ENCODE data around the gene ADGRG3. TPM values are rescaled to one million over a fixed set of nuclear protein-coding genes. Genes with fewer than 3 reads are reported as not detected.

The ADGRG3 gene
- total and polyA plus RNA-seq, 2 of the 8 experiments (the other 6 are each of a cell fraction or from before 2014, with no cell fraction given), result 0.28 to 0.98 TPM

DNA sequence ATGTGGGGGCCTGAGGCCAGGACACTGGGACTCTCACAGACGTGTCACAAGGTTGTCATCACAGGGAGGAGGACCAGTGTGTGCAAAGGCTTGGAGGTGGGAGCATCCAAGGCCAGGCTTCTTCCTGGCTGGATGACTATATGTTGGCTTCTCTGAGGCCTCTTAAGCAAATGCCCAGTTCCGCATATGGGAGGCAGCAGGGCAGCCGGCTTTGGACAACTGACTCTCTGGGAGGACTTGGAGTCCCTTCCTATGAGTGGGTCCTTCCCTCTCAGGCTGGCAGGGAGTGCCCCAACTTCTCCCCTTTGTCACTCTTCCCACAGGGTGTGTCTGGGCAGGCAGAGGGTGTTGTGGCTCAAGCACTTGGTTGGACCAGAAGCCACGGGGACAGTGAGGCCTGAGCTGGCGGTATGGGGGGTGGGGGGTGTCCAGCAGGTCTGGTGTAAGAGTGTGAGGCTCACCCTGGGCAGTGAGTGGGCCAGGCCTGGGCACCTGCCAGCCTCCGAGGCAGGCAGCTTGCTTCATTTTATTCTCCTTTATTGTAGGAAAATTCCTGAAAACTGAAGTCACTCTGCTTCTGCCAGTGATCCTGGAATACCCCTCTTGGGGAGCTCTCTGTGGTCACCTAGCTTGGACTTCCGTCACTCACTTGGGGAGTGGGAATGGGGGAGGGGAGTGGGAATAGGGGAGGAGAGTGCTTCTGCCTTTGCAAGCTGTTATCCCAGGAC lies 24.8 kb upstream of the ADGRG3 start (continued):
- TF ChIP-seq EGR1 (IDR thresholded peaks at IDR 0.05; ENCODE audit: borderline replicate concordance, low read depth, low read length), result no peak
